22Rv1 (cell line): ENCODE data around the gene ADK.
"Not testable (repeated sequence)": the region's sequence is repeated elsewhere in the genome, so short reads cannot be mapped to it uniquely, and the experiment has no call there.

Source experiments
- H3K27ac ChIP-seq: fragments of 450-650 bp; 2 replicates; pipeline ENCODE4 v1.5.1; 2017
- CTCF ChIP-seq: fragments of 450-650 bp; IDR thresholded peaks from 2 replicates; pipeline ENCODE4 v1.5.1; 2017; ENCODE audit warnings: mild to moderate bottlenecking
- ZFX ChIP-seq: fragments of 450-650 bp; IDR thresholded peaks from 2 replicates; pipeline ENCODE4 v1.6.1; 2017; ENCODE audit warnings: antibody characterized with exemption, borderline replicate concordance

The ADK gene

GRCh38 chr10:74140553-74140952, 10.5 kb upstream of the ADK start:
- H3K27ac ChIP-seq: no peak overlapping the region
- TF ChIP-seq CTCF (no peak), ZFX (no peak)

DNA sequence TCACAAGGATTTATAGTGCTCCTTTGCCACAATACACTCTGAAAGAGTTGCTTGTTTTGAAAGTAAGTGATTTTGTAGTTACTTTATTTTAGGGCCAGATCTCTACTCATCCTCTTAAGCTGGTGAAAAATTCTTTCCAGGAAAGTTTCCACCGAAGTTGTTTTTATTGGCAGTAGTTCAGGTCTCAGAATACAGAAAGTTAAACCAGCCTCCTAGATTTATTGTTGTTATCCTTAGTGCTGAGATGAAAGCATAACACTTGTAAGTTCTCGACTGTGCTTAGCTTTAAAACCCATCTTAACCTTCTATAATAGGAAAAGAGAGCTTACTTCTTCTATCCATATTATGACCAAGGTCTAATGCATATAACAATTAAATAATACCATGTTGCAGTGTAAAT, 5.9 kb upstream of the ADK start:
- no peak for TF ChIP-seq CTCF
- no peak for TF ChIP-seq ZFX
- H3K27ac ChIP-seq: no peak overlapping the region

DNA sequence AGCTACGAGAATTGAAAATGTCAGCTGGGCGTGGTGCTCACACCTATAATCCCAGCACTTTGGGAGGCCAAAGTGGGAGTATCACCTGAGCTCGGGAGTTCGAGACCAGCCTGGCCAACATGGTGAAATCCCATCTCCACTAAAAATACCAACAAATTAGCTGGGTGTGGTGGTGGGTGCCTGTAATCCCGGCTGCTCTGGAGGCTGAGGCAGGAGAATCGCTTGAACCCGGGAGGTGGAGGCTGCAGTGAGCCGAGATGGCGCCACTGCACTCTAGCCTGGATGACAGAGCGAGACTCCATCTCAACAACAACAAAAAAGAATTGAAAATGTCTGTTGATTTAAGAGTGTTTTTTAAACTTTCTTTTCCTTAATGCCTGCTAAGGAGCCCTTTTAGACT, 4.0 kb upstream of the ADK start:
- not testable (repeated sequence) for H3K27ac ChIP-seq

DNA sequence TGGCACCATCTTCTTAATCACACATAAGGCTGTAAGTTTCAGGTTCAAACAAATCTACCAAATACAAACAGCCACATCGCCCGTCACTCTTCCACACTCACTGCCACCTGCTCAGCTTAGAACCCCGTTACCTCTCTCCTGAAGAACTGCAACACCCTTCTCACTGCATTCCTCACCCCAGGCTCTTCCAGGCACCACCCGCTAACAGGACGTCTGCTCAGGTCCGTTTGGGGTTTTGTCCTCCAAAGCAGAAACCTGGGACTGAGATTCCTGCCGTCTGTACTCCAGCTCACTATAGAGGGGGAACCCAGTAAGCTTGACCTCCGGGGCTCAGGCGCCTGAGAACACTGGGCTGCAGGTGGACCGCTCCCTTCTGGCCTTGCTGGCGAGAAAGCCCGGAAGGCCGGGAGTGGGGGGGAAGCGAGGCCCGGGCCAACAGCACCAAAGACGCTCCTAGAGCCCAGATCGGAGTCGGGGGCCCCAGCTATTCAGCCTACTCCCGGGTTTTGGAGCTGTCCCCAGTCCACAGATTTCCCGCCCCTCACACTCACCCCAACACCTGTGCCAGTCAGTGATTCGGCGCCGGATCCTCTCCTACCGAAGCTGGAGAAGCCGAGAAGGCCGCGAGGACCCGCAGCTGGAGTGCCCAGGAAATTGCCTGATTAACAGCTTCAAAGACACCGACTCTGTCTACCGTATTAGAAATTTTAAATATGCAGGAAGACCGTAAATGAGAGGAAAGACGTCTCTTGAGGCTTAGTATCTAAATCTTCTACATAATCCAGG, 624 bp upstream of the ADK start, which contains the start of gene AP3M1:
Gene AP3M1 (minus strand): TSS at position 625 of the 786 bp plus-strand sequence. CDS start 12,449 bp downstream, outside the sequence.
- TF ChIP-seq CTCF: no peak
- no peak for TF ChIP-seq ZFX
- H3K27ac ChIP-seq: peak within 1 kb of the TSS; percentile 93

- TF ChIP-seq CTCF: no peak
Measured at GRCh38 chr10:74151879-74152722, 1.1 kb downstream of the ADK start.

DNA sequence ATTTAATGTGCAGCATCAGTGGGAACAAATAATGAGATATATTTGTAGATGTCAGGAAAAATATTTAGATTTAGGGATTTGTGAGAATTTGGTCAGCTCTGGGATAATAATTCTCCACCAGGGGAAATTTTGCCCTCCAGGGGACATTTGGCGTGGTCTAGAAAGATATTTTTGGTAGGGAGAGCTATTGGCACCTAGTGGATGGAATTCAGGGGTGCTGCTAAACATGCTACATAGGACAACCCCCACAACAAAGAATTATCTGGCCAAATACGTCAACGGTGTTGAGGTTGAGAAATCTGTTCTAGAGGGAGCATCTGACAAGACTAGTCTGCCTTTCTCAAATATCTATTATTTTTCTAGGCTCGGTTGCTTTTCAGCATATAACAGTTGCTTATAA, 2.1 kb downstream of the ADK start:
- TF ChIP-seq CTCF: no peak
- TF ChIP-seq ZFX: no peak
- H3K27ac ChIP-seq: no peak overlapping the region

More at GRCh38 chr10:74151879-74152722, 1.1 kb downstream of the ADK start:
- H3K27ac ChIP-seq: peak overlapping the region; percentile 93; the same call in 1 of the 2 replicates

GRCh38 chr10:74153676-74154075, 2.7 kb downstream of the ADK start:
- TF ChIP-seq ZFX (no peak), CTCF (no peak)
- H3K27ac ChIP-seq: no peak overlapping the region
